Measurements from ENCODE around the gene CHST1. TPM values are rescaled to one million over a fixed set of nuclear protein-coding genes. Genes with fewer than 3 reads are reported as not detected.

Gene CHST1
- polyA plus RNA-seq, 3 donors from 2014 or later, result 0.11 TPM; not detected in 2

DNA sequence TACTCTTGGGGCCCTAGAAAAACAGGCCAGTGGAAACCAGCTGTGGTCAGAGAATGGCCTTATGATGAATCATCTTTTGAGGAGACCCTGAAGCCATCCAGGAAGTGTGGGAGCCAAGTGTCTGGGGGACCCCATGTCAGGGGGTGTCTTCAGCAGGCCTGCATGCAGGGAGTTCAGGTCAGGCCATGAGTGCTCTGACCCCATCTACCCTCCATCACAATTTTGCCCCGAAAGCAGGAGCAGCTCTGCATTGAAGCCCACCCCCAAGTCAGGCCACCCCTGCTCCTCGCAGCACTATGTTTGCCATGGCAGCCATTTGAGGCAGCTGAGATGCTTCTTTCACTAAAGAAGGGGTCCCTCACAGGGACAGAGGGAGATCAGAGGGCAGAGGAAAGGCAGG is 41.3 kb downstream of the CHST1 start:
- Mint-ChIP-seq H3K4me1 (no peaks in the 10 kb centered on the region), H3K27me3 (ENCODE audit: low read depth in 3 of 3) (peaks cover 0 to 11% (median 8%) of the 10 kb centered on the region in 3 donors), H3K4me3 (no peak overlapping the region), H3K9me3 (peaks cover 0 to 5% (median 0%) of the 10 kb centered on the region in 6 donors), H3K27ac (no peak overlapping the region), H3K36me3 (no peaks in the 10 kb centered on the region)
- no peak for DNase-seq

DNA sequence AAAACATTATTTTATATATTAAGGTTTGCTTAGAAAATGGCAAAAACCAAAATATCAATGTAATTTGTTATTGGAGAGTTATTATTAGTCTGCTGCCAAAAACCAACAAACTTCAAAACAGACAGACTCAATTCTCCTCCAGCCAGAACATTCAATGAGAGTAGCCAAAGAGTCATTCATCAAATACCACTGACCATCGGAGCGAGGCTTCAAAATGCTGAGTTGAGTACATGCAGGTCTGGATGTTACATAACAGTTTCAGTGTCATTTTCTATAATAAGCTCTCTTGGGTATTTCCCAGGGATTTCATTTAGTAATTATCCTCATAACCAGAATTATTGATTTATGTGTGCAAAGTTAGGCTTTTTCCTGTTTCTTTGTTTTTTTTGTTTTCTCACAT is 42.6 kb downstream of the CHST1 start:
- peaks cover 0 to 14% (median 8%) of the 10 kb centered on the region in 3 donors for H3K27me3 Mint-ChIP-seq (ENCODE audit: low read depth in 3 of 3)

DNA sequence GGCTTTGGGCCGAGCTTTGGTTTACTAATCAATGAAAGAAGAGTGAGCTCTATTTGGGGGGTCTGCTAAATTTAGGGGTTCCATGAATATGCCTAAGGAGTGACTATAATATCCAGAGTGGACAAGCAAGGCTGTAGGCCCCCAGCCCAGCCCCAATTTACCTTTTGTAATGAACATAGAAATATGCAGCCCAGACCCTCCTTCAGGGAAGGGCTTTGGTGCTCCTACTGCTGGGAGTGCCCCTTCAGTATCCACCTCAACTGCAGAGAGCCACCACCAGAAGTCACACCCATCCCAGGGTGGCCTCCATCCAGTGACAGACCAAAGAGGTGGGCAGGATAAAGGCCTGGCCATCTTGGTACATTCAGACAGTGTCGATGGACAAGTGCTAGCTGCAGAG is 43.1 kb downstream of the CHST1 start:
- Mint-ChIP-seq H3K4me3 (no peak overlapping the region), H3K4me1 (no peaks in the 10 kb centered on the region), H3K36me3 (no peaks in the 10 kb centered on the region), H3K27me3 (ENCODE audit: low read depth in 3 of 3) (peaks cover 1 to 13% (median 8%) of the 10 kb centered on the region in 3 donors), H3K9me3 (peaks cover 0 to 2% (median 0%) of the 10 kb centered on the region in 6 donors), H3K27ac (no peak overlapping the region)
- no peak for DNase-seq

More for the DNA sequence above, 42.6 kb downstream of the CHST1 start:
- H3K4me1 Mint-ChIP-seq, result no peaks in the 10 kb centered on the region
- H3K4me3 Mint-ChIP-seq, result no peak overlapping the region
- H3K36me3 Mint-ChIP-seq, result no peaks in the 10 kb centered on the region
- no peak for DNase-seq
- no peaks in the 10 kb centered on the region for H3K9me3 Mint-ChIP-seq
- no peak overlapping the region for H3K27ac Mint-ChIP-seq

DNA sequence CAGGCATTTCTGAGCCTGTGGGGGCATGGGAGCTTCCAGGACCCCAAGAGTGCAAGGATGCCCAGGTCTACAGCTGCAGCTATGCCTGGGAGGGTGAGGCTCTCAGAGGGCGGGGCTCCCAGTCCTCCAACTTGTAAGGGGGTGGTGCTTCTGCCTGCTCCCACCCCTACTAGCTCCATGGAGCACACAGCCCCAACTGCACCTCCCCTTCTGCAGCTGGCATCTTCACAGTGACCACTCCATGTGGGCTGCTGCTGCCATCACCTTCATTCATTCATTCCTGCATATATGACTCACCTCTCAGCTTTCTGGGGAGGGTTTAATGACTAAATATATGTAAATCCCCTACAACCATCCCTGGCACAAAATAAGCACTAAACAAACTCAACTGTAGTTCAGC is 43.8 kb downstream of the CHST1 start:
- Mint-ChIP-seq H3K4me1 (no peaks in the 10 kb centered on the region), H3K27ac (no peak overlapping the region), H3K9me3 (peaks cover 0 to 2% (median 0%) of the 10 kb centered on the region in 6 donors), H3K36me3 (no peaks in the 10 kb centered on the region), H3K27me3 (ENCODE audit: low read depth in 3 of 3) (peaks cover 1 to 13% (median 8%) of the 10 kb centered on the region in 3 donors), H3K4me3 (no peak overlapping the region)
- no peak for DNase-seq

DNA sequence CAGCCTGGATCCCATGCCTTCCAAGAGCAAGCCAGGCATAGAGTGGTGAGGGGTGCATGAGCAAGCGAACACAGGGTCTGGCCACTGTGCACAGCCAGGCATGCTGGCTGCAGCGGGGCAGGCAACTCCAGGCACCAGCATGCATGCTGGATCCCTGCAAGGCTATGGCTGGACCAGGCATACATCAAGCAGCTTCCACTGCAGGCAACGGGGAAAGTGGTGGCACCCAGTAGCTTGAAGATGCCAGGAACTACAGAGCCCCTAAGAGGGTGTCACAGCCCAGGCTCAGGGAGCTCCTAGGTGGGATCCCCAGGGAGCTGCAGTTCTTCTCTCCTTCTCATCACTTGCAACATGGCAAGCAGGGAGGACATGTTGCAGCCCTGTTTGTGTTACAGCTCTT is 45.2 kb downstream of the CHST1 start:
- no peak for DNase-seq
- no peaks in the 10 kb centered on the region for H3K36me3 Mint-ChIP-seq
- peaks cover 0 to 2% (median 0%) of the 10 kb centered on the region in 6 donors for H3K9me3 Mint-ChIP-seq
- no peak overlapping the region for H3K27ac Mint-ChIP-seq
- no peak overlapping the region for H3K4me3 Mint-ChIP-seq
- no peaks in the 10 kb centered on the region for H3K4me1 Mint-ChIP-seq
- H3K27me3 Mint-ChIP-seq (ENCODE audit: low read depth in 3 of 3), result peaks cover 1 to 9% (median 4%) of the 10 kb centered on the region in 3 donors

DNA sequence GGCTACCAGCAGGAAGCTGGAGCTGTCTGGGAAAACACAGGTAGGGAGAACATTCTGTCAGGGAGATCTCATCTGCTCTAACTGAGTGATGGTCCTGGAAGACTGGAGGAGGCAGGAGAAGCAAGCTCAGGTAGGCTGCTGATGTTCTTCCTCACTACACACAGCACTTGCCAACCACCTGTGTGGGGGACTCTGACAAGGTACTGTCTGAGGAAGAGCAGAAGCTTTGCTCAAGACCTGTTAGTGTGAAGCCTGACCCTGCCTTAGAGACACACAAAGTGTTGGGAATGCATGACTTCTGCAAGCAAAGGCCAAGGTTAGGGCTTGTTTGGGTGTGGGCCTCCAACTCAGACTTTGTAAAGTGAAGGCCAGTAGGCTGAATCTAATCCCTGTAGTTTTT is 46.5 kb downstream of the CHST1 start:
- no peaks in the 10 kb centered on the region for H3K4me1 Mint-ChIP-seq
- H3K9me3 Mint-ChIP-seq, result peaks cover 0 to 2% (median 0%) of the 10 kb centered on the region in 6 donors
- no peak overlapping the region for H3K4me3 Mint-ChIP-seq
- H3K27me3 Mint-ChIP-seq (ENCODE audit: low read depth in 3 of 3), result peaks cover 1 to 6% (median 6%) of the 10 kb centered on the region in 3 donors
- no peak for DNase-seq
- no peaks in the 10 kb centered on the region for H3K36me3 Mint-ChIP-seq
- no peak overlapping the region for H3K27ac Mint-ChIP-seq

DNA sequence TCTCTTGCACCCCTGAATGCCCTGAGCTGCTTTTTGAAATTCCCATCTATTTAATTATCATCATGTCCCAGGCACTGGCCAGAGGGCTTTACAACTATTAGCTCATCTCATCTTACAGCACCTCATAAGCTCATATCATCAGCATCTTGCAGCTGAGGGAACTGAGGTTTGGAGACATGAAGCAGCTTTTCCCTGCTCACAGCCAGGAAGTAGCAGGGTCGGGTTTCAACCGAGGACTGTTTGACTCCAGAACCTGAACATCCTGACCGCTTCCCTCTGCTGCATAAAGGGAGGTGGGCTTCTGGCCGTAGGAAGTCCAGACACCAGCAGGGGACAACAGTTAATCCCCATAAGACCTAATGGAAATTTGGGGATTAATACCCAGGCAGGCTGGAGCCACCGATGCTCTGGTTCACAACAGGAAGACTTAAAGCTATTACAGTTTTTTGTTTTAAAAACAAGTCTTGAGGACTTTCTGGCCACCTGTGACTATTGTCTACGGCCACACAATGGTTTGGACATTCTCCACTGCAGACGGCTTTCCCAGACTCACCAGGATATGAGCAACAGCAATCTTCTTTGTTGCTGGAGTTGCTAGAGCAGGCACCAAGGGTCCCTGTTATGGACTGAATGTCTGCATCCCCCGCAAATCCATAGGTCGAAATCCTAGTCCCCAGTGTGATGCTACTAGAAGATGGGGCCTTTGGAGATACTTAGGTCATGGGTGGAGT is 47.4 kb downstream of the CHST1 start:
- peaks cover 1 to 6% (median 6%) of the 10 kb centered on the region in 3 donors for H3K27me3 Mint-ChIP-seq (ENCODE audit: low read depth in 3 of 3)
- H3K4me1 Mint-ChIP-seq, result no peaks in the 10 kb centered on the region
- no peak overlapping the region for H3K4me3 Mint-ChIP-seq
- H3K36me3 Mint-ChIP-seq, result no peaks in the 10 kb centered on the region
- H3K9me3 Mint-ChIP-seq, result peaks cover 0 to 2% (median 0%) of the 10 kb centered on the region in 6 donors
- no peak for DNase-seq
- no peak overlapping the region for H3K27ac Mint-ChIP-seq

DNA sequence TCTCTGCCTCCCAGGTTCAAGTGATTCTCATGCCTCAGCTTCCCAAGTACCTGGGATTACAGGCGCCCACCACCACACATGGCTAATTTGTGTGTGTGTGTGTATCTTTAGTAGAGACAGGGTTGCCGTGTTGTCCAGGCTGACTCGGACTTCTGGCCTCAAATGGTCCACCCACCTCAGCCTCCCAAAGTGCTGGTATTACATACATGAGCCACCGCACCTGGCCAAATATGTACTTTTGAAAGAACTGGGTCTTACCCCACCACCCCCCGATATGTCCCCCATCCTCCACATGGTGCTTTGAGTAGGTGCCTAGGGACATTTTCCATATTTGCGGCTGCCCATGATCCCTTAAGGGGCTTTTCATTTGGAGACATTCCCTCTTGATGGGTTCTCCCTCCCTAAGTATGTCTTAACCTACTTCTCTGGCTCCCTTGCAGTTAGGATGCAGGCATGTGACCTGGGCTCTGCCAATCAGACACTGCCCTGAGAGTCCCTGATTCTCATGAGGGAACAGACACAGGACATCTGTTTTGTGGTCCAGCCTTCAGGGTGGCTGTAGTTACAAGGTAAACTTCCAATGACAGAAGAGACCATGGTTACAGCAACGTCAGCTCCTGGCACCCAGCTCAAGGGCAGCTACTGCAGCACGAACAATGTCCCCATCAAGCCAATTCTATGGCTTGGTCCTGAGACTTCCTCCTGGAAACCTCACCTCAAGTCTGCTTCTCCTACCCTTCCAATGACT is 48.4 kb downstream of the CHST1 start:
- Mint-ChIP-seq H3K4me3 (no peak overlapping the region), H3K36me3 (no peaks in the 10 kb centered on the region), H3K27ac (no peak overlapping the region), H3K27me3 (ENCODE audit: low read depth in 3 of 3) (peaks cover 1 to 11% (median 9%) of the 10 kb centered on the region in 3 donors), H3K9me3 (peaks cover 0 to 2% (median 0%) of the 10 kb centered on the region in 6 donors), H3K4me1 (no peaks in the 10 kb centered on the region)
- DNase-seq, result no peak

DNA sequence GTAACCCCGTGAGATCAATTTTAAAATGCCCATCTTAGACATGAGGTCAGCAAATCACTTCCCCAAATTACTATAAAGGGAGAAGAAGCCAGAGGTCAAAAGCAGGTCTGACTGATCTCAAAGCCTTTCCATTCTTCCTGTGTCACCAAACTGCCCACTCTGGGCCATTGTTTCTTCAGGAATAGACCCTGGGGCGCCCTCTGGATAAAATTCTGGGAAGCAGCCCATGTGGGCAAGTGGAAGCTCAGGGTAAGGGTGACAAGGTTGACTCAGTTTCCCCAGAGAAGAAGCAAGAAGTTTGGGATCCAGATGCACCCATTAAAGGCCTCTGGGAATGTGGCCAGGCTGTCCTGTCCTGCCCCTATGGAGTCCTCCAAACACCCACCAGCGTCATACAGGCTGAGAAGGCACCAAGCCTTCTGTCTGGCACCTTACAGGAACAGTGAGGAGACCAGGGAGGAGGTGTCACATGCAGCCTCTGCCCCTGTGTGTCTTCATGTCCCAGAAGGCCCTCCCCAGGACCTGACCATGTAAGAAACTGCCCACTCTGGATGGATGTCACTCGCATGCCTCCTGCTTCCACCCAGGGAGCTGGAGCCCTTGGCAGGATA is 50.1 kb downstream of the CHST1 start:
- Mint-ChIP-seq H3K27me3 (ENCODE audit: low read depth in 3 of 3) (peaks cover 4 to 18% (median 9%) of the 10 kb centered on the region in 3 donors), H3K4me3 (no peak overlapping the region), H3K4me1 (no peaks in the 10 kb centered on the region), H3K27ac (no peak overlapping the region), H3K9me3 (peaks cover 0 to 2% (median 0%) of the 10 kb centered on the region in 6 donors), H3K36me3 (no peaks in the 10 kb centered on the region)
- no peak for DNase-seq

DNA sequence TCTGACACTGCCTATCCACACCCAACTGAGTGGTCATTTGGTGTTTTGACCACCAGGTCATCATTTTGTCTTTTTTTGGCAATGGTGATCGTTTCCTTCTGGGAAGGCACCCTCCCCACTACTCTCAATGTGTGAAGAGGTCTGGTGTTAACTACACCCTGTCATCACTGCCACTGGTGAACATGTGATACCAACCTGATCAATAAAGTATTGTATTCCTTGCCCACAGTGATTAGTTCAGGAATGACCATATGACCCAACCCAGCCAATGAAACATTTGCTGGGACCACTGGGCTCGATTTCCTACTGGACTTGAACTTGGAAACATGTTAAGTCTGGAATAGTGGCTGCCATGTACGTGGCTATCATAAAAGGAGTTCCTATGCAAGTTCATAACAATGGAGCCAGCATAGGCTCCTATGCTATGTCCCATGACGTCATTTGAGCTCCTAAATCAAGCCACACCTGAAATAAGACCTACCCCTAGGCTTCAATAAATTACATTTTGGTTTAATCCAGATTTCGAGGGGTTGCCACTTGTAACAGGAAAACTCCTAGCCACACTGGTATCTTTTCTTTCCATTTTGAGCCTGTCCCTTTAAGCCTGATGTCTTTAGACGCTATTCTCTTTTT is 51.1 kb downstream of the CHST1 start:
- no peak overlapping the region for H3K27ac Mint-ChIP-seq
- H3K9me3 Mint-ChIP-seq, result peaks cover 0 to 2% (median 0%) of the 10 kb centered on the region in 6 donors
- H3K27me3 Mint-ChIP-seq (ENCODE audit: low read depth in 3 of 3), result peaks cover 7 to 22% (median 8%) of the 10 kb centered on the region in 3 donors
- no peak for DNase-seq
- no peak overlapping the region for H3K4me3 Mint-ChIP-seq
- H3K4me1 Mint-ChIP-seq, result no peaks in the 10 kb centered on the region
- no peaks in the 10 kb centered on the region for H3K36me3 Mint-ChIP-seq

DNA sequence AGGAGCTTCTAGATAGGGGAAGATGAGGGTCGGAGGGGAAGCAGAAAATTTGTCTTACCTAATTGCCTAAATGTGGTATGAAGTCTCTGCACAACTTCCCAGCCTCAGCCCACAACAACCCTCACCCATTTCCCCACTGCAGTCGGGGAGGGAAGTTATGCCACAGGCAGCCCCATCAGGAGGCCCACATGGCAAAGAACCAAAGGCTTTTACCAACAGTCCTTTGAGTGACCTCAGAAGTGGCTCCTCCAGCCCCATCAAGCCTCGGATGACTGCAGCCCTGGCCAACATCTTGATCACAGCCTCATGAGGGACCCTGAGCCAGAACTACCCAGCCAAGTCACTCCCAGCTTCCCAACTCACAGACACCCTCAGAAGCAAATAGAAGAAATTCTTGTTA is 54.8 kb downstream of the CHST1 start:
- H3K4me3 Mint-ChIP-seq, result no peak overlapping the region
- no peaks in the 10 kb centered on the region for H3K36me3 Mint-ChIP-seq
- no peak overlapping the region for H3K27ac Mint-ChIP-seq
- no peak for DNase-seq
- peaks cover 0 to 4% (median 0%) of the 10 kb centered on the region in 6 donors for H3K9me3 Mint-ChIP-seq
- peaks cover 10 to 29% (median 10%) of the 10 kb centered on the region in 3 donors for H3K27me3 Mint-ChIP-seq (ENCODE audit: low read depth in 3 of 3)
- no peaks in the 10 kb centered on the region for H3K4me1 Mint-ChIP-seq

DNA sequence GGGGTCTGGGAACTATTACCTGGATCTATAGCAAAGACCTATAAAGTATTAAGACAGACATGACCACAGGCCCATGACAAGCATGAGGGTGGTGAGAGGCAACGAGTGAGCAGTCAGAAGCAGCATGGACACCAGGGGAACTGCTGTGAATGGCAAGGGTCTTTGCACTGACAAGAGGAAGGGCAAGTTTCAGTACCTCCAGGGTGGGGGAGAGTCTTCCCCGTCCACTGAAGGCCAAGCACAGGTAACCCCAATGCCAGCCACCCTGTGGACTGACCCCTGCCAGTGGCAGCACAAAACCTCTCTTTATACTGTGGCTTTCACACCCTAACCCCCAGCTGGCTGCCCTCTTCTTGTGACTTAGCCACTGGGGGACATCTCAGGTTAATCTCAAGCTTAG is 55.5 kb downstream of the CHST1 start:
- DNase-seq, result no peak
- Mint-ChIP-seq H3K4me1 (no peaks in the 10 kb centered on the region), H3K27ac (no peak overlapping the region), H3K27me3 (ENCODE audit: low read depth in 3 of 3) (peaks cover 10 to 29% (median 16%) of the 10 kb centered on the region in 3 donors), H3K36me3 (no peaks in the 10 kb centered on the region), H3K9me3 (peaks cover 0 to 4% (median 0%) of the 10 kb centered on the region in 6 donors), H3K4me3 (no peak overlapping the region)

DNA sequence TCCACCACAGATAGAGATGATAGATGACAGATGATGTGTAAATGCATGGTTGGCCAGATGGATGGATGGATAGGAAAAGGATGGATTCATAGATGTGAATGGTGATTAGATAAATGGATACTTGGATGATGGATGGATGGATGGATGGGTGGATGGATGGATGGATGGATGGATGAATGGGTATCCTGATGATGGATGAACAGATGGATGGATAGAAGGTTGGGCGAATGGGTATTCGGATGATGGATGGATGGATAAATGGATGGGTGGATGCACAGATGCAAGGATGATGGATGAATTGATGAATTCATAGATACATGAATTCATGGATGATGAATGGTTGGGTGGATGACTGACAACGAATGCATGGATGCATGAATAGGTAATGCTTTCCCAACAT is 56.1 kb downstream of the CHST1 start:
- peaks cover 10 to 29% (median 16%) of the 10 kb centered on the region in 3 donors for H3K27me3 Mint-ChIP-seq (ENCODE audit: low read depth in 3 of 3)
- peaks cover 0 to 4% (median 0%) of the 10 kb centered on the region in 6 donors for H3K9me3 Mint-ChIP-seq
- DNase-seq, result no peak
- H3K4me3 Mint-ChIP-seq, result no peak overlapping the region
- no peaks in the 10 kb centered on the region for H3K4me1 Mint-ChIP-seq
- no peak overlapping the region for H3K27ac Mint-ChIP-seq
- H3K36me3 Mint-ChIP-seq, result no peaks in the 10 kb centered on the region

All from immature natural killer cell (primary cell).